22Rv1 (cell line): Measurements from ENCODE around the gene ZNF26.

ENCODE experiments used
- ZFX ChIP-seq: fragments of 450-650 bp; IDR thresholded peaks from 2 replicates; pipeline ENCODE4 v1.6.1; 2017; ENCODE audit warnings: antibody characterized with exemption, borderline replicate concordance
- TF ChIP-seq, protein P1 (sequence below): fragments of 450-650 bp; IDR thresholded peaks from 2 replicates; pipeline ENCODE4 v1.5.1; 2017; ENCODE audit warnings: mild to moderate bottlenecking

DNA sequence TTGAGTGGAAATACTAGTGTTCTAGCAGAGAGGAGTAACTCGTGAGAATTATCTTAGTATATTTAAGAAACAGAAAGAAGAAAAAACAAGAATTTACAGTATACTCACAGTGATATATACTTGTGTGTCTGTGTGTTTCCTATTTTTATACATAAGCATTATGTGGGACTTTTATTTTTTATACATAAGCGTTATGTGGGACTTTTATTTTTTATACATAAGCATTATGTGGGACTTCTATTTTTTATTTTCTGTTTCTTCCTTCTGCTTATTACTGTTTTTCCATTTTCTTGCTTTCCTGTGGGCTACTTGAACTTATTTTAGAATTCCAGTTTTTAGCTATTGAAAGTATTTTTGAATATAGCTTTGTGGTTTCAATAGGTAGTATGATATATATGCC is 87.7 kb downstream of the ZNF26 start:
- TF ChIP-seq, protein P1, sequence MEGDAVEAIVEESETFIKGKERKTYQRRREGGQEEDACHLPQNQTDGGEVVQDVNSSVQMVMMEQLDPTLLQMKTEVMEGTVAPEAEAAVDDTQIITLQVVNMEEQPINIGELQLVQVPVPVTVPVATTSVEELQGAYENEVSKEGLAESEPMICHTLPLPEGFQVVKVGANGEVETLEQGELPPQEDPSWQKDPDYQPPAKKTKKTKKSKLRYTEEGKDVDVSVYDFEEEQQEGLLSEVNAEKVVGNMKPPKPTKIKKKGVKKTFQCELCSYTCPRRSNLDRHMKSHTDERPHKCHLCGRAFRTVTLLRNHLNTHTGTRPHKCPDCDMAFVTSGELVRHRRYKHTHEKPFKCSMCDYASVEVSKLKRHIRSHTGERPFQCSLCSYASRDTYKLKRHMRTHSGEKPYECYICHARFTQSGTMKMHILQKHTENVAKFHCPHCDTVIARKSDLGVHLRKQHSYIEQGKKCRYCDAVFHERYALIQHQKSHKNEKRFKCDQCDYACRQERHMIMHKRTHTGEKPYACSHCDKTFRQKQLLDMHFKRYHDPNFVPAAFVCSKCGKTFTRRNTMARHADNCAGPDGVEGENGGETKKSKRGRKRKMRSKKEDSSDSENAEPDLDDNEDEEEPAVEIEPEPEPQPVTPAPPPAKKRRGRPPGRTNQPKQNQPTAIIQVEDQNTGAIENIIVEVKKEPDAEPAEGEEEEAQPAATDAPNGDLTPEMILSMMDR, result no peak
- TF ChIP-seq ZFX, result no peak
